Measurements from ENCODE around the gene HAS3. TPM values are rescaled to one million over a fixed set of nuclear protein-coding genes. Genes with fewer than 3 reads are reported as not detected.

The HAS3 gene
- total RNA-seq, 1 experiment from 2014 or later = 66.9 TPM

DNA sequence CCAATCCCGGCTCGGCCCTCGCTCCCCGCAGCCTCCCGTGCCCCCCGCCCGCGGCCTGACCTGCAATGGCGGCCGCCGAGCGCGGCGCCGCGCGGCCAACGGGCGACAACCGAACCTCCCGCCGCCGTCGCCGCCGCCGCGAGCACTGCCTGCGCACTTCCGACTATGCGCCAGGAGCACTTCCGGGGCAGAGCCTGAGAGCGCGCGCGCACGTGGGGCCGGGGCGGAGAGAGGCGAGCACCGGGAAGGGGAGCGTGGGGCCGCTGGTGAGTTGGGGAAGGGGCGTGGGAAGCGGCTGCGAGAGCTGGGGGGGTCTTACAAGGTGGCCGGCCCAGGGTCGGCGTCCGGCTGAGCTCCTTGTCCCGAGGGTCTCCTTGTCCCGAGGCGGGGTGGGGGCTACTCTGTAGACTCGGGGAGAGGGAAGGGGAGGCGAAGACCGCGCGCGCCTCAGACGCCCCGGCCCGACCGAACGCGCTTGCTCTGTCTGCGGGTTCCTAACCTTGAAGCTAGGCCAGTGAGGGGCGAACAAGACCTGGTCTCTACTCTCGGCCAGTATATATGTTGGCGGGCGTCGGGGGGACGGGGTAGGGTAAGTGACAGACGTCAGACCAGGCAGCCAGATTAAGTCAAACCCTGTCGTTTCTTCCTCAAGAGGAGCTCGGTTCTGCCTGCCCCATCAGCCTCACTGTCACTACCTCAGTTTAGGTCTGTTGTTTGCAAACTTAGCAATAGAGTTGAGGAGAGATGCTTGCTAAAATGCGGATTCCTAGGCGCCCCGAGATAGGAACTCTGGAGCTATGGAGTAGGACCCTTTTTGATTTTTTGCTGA, 27.2 kb downstream of the HAS3 start, which contains the start of the genes CHTF8 and UTP4 (continued):
- TF ChIP-seq, protein P1, sequence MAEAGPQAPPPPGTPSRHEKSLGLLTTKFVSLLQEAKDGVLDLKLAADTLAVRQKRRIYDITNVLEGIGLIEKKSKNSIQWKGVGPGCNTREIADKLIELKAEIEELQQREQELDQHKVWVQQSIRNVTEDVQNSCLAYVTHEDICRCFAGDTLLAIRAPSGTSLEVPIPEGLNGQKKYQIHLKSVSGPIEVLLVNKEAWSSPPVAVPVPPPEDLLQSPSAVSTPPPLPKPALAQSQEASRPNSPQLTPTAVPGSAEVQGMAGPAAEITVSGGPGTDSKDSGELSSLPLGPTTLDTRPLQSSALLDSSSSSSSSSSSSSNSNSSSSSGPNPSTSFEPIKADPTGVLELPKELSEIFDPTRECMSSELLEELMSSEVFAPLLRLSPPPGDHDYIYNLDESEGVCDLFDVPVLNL (CRISPR knock-in tag; IDR thresholded peaks at IDR 0.05; ENCODE audit: borderline replicate concordance, low read depth) = peak; percentile 61; the same call in 1 of the 2 replicates
- TF ChIP-seq NFATC4 (CRISPR knock-in tag; IDR thresholded peaks at IDR 0.05) = no peak
- no peak for TF ChIP-seq RELA (CRISPR knock-in tag; IDR thresholded peaks at IDR 0.05; ENCODE audit: borderline replicate concordance)
- TF ChIP-seq SOX15 (CRISPR knock-in tag; IDR thresholded peaks at IDR 0.05) = no peak
- TF ChIP-seq, protein P2, sequence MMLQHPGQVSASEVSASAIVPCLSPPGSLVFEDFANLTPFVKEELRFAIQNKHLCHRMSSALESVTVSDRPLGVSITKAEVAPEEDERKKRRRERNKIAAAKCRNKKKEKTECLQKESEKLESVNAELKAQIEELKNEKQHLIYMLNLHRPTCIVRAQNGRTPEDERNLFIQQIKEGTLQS (CRISPR knock-in tag; conservative IDR thresholded peaks at IDR 0.05) = no peak
- peak; percentile 72 for TF ChIP-seq TEAD1 (CRISPR knock-in tag; IDR thresholded peaks at IDR 0.05)
- TF ChIP-seq GABPB1 (CRISPR knock-in tag; IDR thresholded peaks at IDR 0.05) = peak; percentile 38; the same call in 1 of the 2 replicates
- TF ChIP-seq, protein P3, sequence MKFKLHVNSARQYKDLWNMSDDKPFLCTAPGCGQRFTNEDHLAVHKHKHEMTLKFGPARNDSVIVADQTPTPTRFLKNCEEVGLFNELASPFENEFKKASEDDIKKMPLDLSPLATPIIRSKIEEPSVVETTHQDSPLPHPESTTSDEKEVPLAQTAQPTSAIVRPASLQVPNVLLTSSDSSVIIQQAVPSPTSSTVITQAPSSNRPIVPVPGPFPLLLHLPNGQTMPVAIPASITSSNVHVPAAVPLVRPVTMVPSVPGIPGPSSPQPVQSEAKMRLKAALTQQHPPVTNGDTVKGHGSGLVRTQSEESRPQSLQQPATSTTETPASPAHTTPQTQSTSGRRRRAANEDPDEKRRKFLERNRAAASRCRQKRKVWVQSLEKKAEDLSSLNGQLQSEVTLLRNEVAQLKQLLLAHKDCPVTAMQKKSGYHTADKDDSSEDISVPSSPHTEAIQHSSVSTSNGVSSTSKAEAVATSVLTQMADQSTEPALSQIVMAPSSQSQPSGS (CRISPR knock-in tag; IDR thresholded peaks at IDR 0.05; ENCODE audit: borderline replicate concordance, low read depth) = no peak
- TF ChIP-seq, protein P4, sequence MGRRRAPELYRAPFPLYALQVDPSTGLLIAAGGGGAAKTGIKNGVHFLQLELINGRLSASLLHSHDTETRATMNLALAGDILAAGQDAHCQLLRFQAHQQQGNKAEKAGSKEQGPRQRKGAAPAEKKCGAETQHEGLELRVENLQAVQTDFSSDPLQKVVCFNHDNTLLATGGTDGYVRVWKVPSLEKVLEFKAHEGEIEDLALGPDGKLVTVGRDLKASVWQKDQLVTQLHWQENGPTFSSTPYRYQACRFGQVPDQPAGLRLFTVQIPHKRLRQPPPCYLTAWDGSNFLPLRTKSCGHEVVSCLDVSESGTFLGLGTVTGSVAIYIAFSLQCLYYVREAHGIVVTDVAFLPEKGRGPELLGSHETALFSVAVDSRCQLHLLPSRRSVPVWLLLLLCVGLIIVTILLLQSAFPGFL (CRISPR knock-in tag; IDR thresholded peaks at IDR 0.05; ENCODE audit: borderline replicate concordance) = no peak
- TF ChIP-seq NR1H2 (CRISPR knock-in tag; IDR thresholded peaks at IDR 0.05) = no peak
- TF ChIP-seq ATF1 (CRISPR knock-in tag; IDR thresholded peaks at IDR 0.05) = no peak
- no peak for TF ChIP-seq JAZF1 (CRISPR knock-in tag; IDR thresholded peaks at IDR 0.05)
- TF ChIP-seq NFE2L1 (CRISPR knock-in tag; IDR thresholded peaks at IDR 0.05) = peak; percentile 74
- TF ChIP-seq, protein P5, sequence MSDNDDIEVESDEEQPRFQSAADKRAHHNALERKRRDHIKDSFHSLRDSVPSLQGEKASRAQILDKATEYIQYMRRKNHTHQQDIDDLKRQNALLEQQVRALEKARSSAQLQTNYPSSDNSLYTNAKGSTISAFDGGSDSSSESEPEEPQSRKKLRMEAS (CRISPR knock-in tag; IDR thresholded peaks at IDR 0.05) = peak; percentile 91
- TF ChIP-seq SMAD4 (CRISPR knock-in tag; IDR thresholded peaks at IDR 0.05) = no peak
- TF ChIP-seq, protein P6, sequence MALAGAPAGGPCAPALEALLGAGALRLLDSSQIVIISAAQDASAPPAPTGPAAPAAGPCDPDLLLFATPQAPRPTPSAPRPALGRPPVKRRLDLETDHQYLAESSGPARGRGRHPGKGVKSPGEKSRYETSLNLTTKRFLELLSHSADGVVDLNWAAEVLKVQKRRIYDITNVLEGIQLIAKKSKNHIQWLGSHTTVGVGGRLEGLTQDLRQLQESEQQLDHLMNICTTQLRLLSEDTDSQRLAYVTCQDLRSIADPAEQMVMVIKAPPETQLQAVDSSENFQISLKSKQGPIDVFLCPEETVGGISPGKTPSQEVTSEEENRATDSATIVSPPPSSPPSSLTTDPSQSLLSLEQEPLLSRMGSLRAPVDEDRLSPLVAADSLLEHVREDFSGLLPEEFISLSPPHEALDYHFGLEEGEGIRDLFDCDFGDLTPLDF (CRISPR knock-in tag; IDR thresholded peaks at IDR 0.05) = no peak
- no peak for TF ChIP-seq ZNF121 (CRISPR knock-in tag; IDR thresholded peaks at IDR 0.05)
- TF ChIP-seq FOXP1 (CRISPR knock-in tag; IDR thresholded peaks at IDR 0.05; ENCODE audit: borderline replicate concordance) = peak; percentile 78; the same call in 1 of the 2 replicates
- TF ChIP-seq, protein P7, sequence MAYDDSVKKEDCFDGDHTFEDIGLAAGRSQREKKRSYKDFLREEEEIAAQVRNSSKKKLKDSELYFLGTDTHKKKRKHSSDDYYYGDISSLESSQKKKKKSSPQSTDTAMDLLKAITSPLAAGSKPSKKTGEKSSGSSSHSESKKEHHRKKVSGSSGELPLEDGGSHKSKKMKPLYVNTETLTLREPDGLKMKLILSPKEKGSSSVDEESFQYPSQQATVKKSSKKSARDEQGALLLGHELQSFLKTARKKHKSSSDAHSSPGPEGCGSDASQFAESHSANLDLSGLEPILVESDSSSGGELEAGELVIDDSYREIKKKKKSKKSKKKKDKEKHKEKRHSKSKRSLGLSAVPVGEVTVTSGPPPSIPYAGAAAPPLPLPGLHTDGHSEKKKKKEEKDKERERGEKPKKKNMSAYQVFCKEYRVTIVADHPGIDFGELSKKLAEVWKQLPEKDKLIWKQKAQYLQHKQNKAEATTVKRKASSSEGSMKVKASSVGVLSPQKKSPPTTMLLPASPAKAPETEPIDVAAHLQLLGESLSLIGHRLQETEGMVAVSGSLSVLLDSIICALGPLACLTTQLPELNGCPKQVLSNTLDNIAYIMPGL (CRISPR knock-in tag; IDR thresholded peaks at IDR 0.05) = no peak; the same call in 1 of the 2 replicates
- TF ChIP-seq, protein P8, sequence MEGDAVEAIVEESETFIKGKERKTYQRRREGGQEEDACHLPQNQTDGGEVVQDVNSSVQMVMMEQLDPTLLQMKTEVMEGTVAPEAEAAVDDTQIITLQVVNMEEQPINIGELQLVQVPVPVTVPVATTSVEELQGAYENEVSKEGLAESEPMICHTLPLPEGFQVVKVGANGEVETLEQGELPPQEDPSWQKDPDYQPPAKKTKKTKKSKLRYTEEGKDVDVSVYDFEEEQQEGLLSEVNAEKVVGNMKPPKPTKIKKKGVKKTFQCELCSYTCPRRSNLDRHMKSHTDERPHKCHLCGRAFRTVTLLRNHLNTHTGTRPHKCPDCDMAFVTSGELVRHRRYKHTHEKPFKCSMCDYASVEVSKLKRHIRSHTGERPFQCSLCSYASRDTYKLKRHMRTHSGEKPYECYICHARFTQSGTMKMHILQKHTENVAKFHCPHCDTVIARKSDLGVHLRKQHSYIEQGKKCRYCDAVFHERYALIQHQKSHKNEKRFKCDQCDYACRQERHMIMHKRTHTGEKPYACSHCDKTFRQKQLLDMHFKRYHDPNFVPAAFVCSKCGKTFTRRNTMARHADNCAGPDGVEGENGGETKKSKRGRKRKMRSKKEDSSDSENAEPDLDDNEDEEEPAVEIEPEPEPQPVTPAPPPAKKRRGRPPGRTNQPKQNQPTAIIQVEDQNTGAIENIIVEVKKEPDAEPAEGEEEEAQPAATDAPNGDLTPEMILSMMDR (IDR thresholded peaks at IDR 0.05) = no peak
- peak; percentile 92 for TF ChIP-seq FOXK1 (CRISPR knock-in tag; IDR thresholded peaks at IDR 0.05)
- TF ChIP-seq, protein P9, sequence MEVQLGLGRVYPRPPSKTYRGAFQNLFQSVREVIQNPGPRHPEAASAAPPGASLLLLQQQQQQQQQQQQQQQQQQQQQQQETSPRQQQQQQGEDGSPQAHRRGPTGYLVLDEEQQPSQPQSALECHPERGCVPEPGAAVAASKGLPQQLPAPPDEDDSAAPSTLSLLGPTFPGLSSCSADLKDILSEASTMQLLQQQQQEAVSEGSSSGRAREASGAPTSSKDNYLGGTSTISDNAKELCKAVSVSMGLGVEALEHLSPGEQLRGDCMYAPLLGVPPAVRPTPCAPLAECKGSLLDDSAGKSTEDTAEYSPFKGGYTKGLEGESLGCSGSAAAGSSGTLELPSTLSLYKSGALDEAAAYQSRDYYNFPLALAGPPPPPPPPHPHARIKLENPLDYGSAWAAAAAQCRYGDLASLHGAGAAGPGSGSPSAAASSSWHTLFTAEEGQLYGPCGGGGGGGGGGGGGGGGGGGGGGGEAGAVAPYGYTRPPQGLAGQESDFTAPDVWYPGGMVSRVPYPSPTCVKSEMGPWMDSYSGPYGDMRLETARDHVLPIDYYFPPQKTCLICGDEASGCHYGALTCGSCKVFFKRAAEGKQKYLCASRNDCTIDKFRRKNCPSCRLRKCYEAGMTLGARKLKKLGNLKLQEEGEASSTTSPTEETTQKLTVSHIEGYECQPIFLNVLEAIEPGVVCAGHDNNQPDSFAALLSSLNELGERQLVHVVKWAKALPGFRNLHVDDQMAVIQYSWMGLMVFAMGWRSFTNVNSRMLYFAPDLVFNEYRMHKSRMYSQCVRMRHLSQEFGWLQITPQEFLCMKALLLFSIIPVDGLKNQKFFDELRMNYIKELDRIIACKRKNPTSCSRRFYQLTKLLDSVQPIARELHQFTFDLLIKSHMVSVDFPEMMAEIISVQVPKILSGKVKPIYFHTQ (CRISPR knock-in tag; IDR thresholded peaks at IDR 0.05) = no peak
- TF ChIP-seq, protein P10, sequence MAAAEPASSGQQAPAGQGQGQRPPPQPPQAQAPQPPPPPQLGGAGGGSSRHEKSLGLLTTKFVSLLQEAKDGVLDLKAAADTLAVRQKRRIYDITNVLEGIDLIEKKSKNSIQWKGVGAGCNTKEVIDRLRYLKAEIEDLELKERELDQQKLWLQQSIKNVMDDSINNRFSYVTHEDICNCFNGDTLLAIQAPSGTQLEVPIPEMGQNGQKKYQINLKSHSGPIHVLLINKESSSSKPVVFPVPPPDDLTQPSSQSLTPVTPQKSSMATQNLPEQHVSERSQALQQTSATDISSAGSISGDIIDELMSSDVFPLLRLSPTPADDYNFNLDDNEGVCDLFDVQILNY (CRISPR knock-in tag; IDR thresholded peaks at IDR 0.05) = 0 out of 2 replicates have a peak, but pooled peaks have one; percentile 46
- no peak for TF ChIP-seq GTF2I (CRISPR knock-in tag; conservative IDR thresholded peaks at IDR 0.05)
- peak; percentile 81; the same call in 1 of the 2 replicates for TF ChIP-seq MYBL2 (CRISPR knock-in tag; IDR thresholded peaks at IDR 0.05)
- no peak for TF ChIP-seq ZNF317 (CRISPR knock-in tag; IDR thresholded peaks at IDR 0.05; ENCODE audit: borderline replicate concordance, low read depth)
